NCI-H2196 treated with DMSO at 0.1 percent for 48 hours (cell line): Measurements from ENCODE around the gene EML1.

Experiments used
- DNase-seq: peaks from one replicate; lab custom pipeline; 2025; ENCODE audit not compliant: unreplicated experiment; lab: John Stamatoyannopoulos, UW

The EML1 gene

DNA sequence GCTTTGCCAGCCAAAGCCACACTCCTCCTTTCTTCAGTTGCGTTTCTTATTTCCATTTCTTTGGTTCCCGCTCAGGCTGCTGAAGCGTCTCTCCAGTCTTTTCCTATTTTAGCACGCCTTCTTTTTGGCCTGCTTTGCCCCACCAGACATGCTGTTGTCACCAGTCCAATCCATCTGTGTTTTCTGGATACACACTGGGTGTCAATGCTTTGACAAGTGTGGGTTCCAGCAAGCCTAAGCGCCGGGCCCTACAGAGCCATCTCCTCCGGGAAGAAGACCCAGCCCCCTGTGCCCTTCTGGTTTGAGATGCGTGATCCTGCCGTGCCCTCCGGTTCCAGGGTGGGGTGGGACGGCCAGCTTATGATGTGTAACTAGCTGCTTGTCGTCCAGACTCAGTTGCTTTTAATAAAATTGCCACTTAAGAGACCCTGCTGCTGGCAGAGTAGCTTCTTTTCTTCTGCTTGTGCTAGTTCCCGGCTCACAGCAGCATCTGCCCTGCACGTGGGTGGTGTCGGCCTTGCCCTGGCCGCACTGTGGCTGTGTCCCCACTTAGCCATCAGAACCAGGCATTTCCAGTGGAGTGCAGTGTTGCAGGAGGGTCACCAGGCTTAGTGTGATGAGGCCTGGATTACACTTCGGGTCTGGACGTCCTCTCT is 29.7 kb downstream of the EML1 start:
- no peak for DNase-seq

GRCh38 chr14:99824776-99825175 is 31.6 kb downstream of the EML1 start:
- DNase-seq: no peak

DNA sequence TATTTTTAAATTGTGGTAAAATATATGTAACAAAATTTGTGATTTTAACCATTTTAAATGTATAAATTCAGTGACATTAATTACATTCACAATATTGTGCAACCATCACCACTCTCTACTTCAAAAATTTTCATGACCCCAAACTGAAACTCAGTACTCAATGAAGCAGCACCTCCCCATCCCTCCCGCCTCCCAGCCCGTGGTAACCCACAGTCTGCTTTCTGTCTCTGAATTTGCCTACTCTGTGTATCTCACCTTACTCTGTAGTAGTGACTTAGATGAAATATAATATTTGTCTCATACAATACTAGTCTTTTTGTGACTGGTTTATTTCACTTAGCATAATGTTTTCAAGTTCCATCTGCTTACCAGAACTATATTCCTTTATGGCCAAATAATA is 36.2 kb downstream of the EML1 start:
- DNase-seq: no peak

- DNase-seq: no peak
These were observed 38.1 kb downstream of the EML1 start for GRCh38 chr14:99831303-99831702.

- no peak for DNase-seq
These were observed 38.9 kb downstream of the EML1 start for GRCh38 chr14:99831903-99832685.

GRCh38 chr14:99837822-99838221 is 44.6 kb downstream of the EML1 start:
- no peak for DNase-seq

GRCh38 chr14:99838639-99839134 is 45.5 kb downstream of the EML1 start:
- DNase-seq: peak; percentile 11

DNA sequence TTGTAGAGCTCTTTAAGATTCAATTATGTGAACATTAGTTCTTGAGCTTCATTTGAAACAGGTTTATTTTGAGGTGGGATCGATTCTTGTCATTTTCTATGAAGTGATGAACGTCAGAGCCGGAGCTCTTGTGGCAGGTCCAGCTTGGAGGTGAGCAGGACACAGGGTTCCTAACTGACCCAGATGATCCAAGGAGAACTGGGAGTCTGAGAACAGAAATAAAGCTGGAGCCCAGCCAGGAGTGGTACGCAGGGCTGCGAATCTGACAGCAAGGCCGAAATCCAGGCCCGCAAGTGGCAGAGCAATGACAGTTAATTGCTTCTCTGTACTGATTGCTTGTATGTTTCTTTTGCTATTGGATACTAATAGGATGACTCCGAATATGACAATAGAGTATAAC is 46.5 kb downstream of the EML1 start:
- DNase-seq: no peak

GRCh38 chr14:99840265-99840664 is 47.1 kb downstream of the EML1 start:
- DNase-seq: no peak

DNA sequence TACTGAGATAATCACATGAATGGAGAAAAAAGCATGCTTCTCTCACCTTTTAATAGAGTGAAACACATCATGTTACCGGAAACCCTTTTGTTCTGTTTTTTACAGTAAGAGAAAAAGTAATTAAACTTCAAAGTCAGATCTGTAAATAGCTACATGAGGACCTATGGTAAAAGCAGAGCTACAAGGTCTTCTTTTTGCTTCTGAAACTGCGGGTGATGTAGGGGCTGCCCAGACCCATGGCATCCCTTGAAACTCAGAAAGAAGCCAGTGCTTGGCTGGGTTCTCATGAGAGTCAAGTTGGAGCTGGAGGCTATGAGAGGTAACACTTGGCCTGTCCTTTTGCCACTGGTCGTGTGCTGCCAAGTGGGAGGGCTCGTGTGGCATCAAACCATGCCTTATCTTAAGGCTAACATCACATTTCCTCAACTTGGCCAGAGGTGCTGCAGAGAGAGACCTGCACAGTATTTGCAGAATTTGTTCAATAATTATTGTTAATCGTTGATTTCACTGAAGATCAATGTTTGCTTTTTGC is 47.6 kb downstream of the EML1 start:
- DNase-seq: no peak

DNA sequence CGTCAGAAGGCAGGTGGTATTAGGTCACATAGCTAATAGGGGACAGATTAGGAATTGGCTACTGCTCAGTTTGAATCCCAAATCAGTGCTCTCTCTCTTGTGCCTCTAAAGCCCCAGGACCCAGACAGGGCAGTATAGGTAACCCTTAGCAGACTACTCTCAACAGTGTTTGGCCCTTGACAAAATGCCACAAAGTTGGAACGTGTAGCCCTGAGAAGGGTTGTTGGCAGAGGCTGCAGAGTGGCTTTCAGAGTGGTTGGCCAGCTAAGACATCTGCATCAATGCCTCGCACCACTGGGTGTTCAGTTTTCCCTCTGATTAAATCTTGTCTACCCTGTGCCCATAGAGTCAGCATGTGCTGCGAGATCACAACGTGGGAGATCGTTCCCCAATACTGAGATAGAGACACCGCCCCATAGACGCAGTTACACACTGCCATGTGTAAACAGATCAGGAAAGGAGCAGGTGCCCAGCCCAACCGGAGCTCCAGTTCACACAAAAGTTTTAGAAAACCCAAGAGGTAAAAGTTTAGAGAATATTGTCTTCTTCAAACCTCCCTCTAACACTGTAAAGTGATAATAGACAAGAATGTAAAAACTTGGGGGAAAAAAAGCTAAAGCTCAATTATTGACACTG is 48.3 kb downstream of the EML1 start:
- DNase-seq: no peak

DNA sequence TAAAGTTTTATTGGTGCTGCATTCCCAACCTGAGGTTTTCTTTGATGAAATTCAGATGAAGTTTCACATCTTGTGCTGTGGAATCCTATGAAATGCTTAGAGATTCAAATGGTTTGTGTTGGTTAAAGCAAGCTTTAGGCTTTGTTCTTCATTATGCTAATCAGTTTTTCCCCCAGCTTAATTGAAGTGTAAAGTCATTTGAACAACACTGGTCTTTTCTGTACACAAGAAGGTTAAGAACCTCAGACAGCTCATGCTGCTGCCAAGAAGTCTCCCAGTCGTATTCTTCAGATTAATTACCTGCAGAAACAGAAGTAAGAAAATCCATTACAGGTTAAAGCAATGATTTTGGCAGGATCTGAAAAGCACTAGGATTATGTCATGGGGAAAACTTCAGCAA is 48.9 kb downstream of the EML1 start:
- no peak for DNase-seq

- no peak for DNase-seq
These were observed 53.6 kb downstream of the EML1 start for GRCh38 chr14:99846808-99847207.

- no peak for DNase-seq
These were observed 57.5 kb downstream of the EML1 start for GRCh38 chr14:99850709-99851108.

DNA sequence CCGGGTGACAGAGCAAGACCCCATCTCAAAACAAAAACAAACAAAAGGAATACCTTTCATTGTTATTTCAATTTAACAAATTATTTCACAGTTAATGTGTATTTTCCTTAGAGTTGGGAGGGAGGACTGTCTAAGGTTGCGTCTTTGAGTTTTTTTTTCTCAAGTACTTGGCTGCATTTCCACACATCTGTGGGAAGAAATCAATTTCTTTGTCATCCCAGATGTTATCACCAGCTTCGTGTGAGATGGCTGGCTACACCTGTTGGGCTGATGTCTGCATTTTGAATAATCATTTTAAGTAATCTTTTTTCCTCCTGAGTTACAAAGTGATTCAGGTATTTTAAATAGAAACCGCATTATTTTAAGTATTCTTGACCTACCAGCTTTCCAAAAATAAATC is 59.4 kb downstream of the EML1 start:
- no peak for DNase-seq

GRCh38 chr14:99853206-99853605 is 60.0 kb downstream of the EML1 start:
- no peak for DNase-seq

DNA sequence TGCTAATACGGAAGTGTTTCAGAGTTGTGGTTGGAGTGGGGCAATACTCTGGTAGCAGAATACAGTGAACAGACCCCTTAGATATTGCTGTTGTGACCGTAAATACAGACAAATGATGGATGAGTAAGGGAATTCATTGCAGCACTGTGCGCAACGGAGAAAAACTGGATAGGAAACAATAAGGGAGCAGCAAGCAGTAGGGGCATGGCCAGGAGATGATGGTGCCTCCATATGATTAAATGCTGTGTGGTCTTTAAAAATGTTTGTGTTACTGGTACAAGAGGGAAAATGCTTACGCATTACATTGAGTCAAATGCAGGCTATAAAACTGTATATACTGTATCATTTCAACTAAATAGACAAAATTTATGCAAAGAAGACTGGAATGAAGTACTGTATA is 61.6 kb downstream of the EML1 start:
- DNase-seq: no peak

- DNase-seq: no peak
These were observed 62.1 kb downstream of the EML1 start for GRCh38 chr14:99855271-99855670.

- no peak for DNase-seq
These were observed 64.3 kb downstream of the EML1 start for GRCh38 chr14:99857551-99857950.

GRCh38 chr14:99860219-99860618 is 67.0 kb downstream of the EML1 start:
- DNase-seq: no peak

GRCh38 chr14:99862136-99862535 is 68.9 kb downstream of the EML1 start:
- DNase-seq: no peak

GRCh38 chr14:99863059-99863458 is 69.8 kb downstream of the EML1 start:
- DNase-seq: no peak
